IgD-negative memory B cell (primary cell): Measurements from ENCODE around the gene ZNF611. TPM values are rescaled to one million over a fixed set of nuclear protein-coding genes. Genes with fewer than 3 reads are reported as not detected.
A peak's percentile ranks its signal among the peaks of the same experiment; 100 is the strongest.
"Not testable (repeated sequence)": the region's sequence is repeated elsewhere in the genome, so short reads cannot be mapped to it uniquely, and the experiment has no call there.

Experiments
- H3K27ac Mint-ChIP-seq, 3 donors: one replicate each; pipeline ENCODE4 v1.8.0; 2020 to 2022; ENCODE audit warnings: mild to moderate bottlenecking in 3 of 3, mixed read lengths in 3 of 3, moderate library complexity in 1 of 3
- H3K27me3 Mint-ChIP-seq: one replicate; pipeline ENCODE4 v1.8.0; 2021; ENCODE audit warnings: mixed read lengths
- H3K36me3 Mint-ChIP-seq: one replicate; pipeline ENCODE4 v1.8.0; 2020; ENCODE audit warnings: mild to moderate bottlenecking, mixed read lengths
- H3K4me1 Mint-ChIP-seq, 3 donors: one replicate each; pipeline ENCODE4 v1.8.0; 2020 to 2022; ENCODE audit warnings: mixed read lengths in 3 of 3, mild to moderate bottlenecking in 1 of 3
- H3K4me3 Mint-ChIP-seq, 4 donors: one replicate each; pipeline ENCODE4 v1.8.0; 2020 to 2022; ENCODE audit warnings: mild to moderate bottlenecking in 4 of 4, mixed read lengths in 4 of 4, moderate library complexity in 3 of 4
- H3K9me3 Mint-ChIP-seq, 3 donors: one replicate each; pipeline ENCODE4 v1.8.0; 2020 to 2021; ENCODE audit warnings: mixed read lengths in 3 of 3, mild to moderate bottlenecking in 1 of 3
- polyA plus RNA-seq: library from polyadenylated mRNA; unstranded; fragments of 300-500 nt; fragmentation: Illumina TruSeq; gene quantifications from one replicate; pipeline ENCODE4 v1.2.3, GENCODE V29; 2021

Gene ZNF611
- 33.7 TPM for polyA plus RNA-seq

GRCh38 chr19:52734893-52735661 is at the start of gene ZNF611:
Gene ZNF611, minus strand, starts transcription at chr19:52735044. Its CDS starts 19,150 bp downstream, at chr19:52715894.
- H3K27ac Mint-ChIP-seq: peak within 1 kb of the TSS; percentile 84 to 98 (median 88)
- H3K27me3 Mint-ChIP-seq: no peaks in the 10 kb centered on the region
- peaks cover under 1 to 15% (median 11%) of the 10 kb centered on the region in 3 donors for H3K4me1 Mint-ChIP-seq
- H3K9me3 Mint-ChIP-seq: peaks cover 0 to 6% (median 0%) of the 10 kb centered on the region in 3 donors
- peaks cover 4% of the 10 kb centered on the region for H3K36me3 Mint-ChIP-seq
- peak within 1 kb of the TSS; percentile 93 to 98 (median 96) for H3K4me3 Mint-ChIP-seq

GRCh38 chr19:52782864-52783263 is 48.0 kb upstream of the ZNF611 start:
- H3K4me3 Mint-ChIP-seq, H3K27ac Mint-ChIP-seq: not testable (repeated sequence)

GRCh38 chr19:52778811-52779210 is 44.0 kb upstream of the ZNF611 start:
- Mint-ChIP-seq H3K27me3 (no peaks in the 10 kb centered on the region), H3K36me3 (peaks cover 46% of the 10 kb centered on the region), H3K27ac (no peak overlapping the region), H3K4me1 (peaks cover 0 to 3% (median 3%) of the 10 kb centered on the region in 3 donors), H3K4me3 (peak overlapping the region in 3 of 4 donors; percentile 35 to 67 (median 45)), H3K9me3 (peaks cover 0 to 14% (median 3%) of the 10 kb centered on the region in 3 donors)

More at GRCh38 chr19:52782864-52783263, 48.0 kb upstream of the ZNF611 start:
- Mint-ChIP-seq H3K36me3 (peaks cover 26% of the 10 kb centered on the region), H3K4me1 (peaks cover 19 to 24% (median 19%) of the 10 kb centered on the region in 3 donors)
- not testable (repeated sequence) for H3K9me3 Mint-ChIP-seq, H3K27me3 Mint-ChIP-seq

- not testable (repeated sequence) for H3K27ac Mint-ChIP-seq, H3K36me3 Mint-ChIP-seq, H3K27me3 Mint-ChIP-seq, H3K4me3 Mint-ChIP-seq, H3K4me1 Mint-ChIP-seq
- H3K9me3 Mint-ChIP-seq: peaks cover 6 to 15% (median 12%) of the 10 kb centered on the region in 3 donors
These were observed 21.6 kb upstream of the ZNF611 start for GRCh38 chr19:52756447-52756846.

- H3K9me3 Mint-ChIP-seq: peaks cover 0 to 5% (median 4%) of the 10 kb centered on the region in 3 donors
- no peaks in the 10 kb centered on the region for H3K27me3 Mint-ChIP-seq
- H3K36me3 Mint-ChIP-seq: no peaks in the 10 kb centered on the region
- H3K4me3 Mint-ChIP-seq: no peak overlapping the region
- no peaks in the 10 kb centered on the region for H3K4me1 Mint-ChIP-seq
- H3K27ac Mint-ChIP-seq: no peak overlapping the region
These were observed 14.9 kb upstream of the ZNF611 start for GRCh38 chr19:52749780-52750179.

DNA sequence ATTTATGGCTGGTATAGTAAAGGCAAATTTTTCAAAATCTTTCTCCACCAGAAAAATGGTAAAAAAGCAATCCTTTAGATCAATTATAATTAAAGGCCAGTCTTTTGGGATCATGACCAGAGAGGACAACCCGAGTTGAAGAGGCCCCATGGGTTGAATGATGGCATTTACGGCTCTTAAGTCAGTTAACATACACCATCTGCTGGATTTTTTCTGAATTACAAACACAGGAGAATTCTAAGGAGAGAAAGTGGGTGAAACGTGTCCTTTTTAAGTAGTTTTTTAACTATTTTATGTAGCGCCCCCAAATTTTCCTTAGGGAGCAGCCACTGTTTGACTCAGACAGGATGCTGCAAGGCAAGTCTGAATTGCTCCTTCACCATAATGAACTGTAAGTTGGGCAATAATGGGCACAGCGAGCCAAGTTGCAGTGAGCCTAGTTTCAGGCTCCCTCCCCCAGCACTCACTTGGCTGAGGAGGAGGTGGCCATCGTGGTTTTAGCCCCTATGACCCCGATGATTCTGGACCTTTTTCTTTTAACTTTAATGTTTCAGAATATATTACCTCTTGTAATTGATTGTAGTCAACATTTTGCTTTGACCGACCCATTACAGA is 13.6 kb upstream of the ZNF611 start:
- no peak overlapping the region for H3K4me3 Mint-ChIP-seq
- no peaks in the 10 kb centered on the region for H3K36me3 Mint-ChIP-seq
- H3K27me3 Mint-ChIP-seq: no peaks in the 10 kb centered on the region
- no peak overlapping the region for H3K27ac Mint-ChIP-seq
- H3K9me3 Mint-ChIP-seq: peaks cover 0 to 2% (median 0%) of the 10 kb centered on the region in 3 donors
- H3K4me1 Mint-ChIP-seq: no peaks in the 10 kb centered on the region

DNA sequence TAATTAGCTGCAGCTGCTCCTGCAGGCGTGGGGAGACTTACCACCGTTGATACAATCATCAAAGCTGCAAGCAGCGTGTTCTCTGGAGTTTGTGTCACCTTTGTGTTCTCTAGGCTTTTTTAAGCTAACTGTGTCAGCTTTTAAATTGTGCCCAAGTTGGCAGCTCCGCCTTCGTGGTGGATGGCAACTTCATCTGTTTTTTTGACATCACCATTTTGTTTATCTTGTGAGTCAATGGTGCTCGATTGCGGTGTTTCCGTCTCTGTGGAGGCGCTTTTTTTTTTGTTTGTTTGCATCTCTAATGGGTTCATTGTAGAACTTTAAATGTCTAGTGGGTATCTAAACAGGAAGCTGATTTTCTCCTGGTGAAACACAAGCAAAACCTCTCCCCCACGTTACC is 11.1 kb upstream of the ZNF611 start:
- H3K27me3 Mint-ChIP-seq, H3K9me3 Mint-ChIP-seq, H3K36me3 Mint-ChIP-seq, H3K27ac Mint-ChIP-seq, H3K4me1 Mint-ChIP-seq, H3K4me3 Mint-ChIP-seq: not testable (repeated sequence)

- Mint-ChIP-seq H3K27ac (peak overlapping the region in 1 of 3 donors; percentile 77), H3K36me3 (no peaks in the 10 kb centered on the region), H3K9me3 (peaks cover 0 to 4% (median 4%) of the 10 kb centered on the region in 3 donors), H3K4me1 (no peaks in the 10 kb centered on the region), H3K4me3 (no peak overlapping the region), H3K27me3 (no peaks in the 10 kb centered on the region)
These were observed 8.2 kb upstream of the ZNF611 start for GRCh38 chr19:52743091-52743490.

DNA sequence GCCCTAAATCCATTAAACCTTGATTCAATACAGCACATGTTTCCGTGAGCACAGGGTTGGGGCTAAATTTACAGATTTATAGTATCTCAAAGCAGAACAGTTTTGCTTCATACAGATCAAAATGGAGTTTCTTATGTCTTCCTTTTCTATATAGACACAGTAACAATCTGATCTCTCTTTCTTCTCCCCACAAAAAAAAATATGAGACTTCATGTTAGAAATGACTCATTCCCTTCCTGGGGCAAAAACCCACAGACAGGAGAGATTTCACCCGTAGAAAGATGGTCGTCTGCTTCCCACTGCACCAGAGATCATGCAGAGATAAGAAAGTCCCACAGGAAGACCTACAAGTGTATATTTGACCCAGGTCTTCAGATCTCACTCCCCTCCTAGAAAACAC is 7.7 kb upstream of the ZNF611 start:
- Mint-ChIP-seq H3K4me1 (no peaks in the 10 kb centered on the region), H3K27ac (peak overlapping the region in 1 of 3 donors; percentile 54), H3K27me3 (no peaks in the 10 kb centered on the region), H3K36me3 (no peaks in the 10 kb centered on the region), H3K4me3 (peak overlapping the region in 1 of 4 donors; percentile 25), H3K9me3 (peaks cover 0 to 4% (median 4%) of the 10 kb centered on the region in 3 donors)

DNA sequence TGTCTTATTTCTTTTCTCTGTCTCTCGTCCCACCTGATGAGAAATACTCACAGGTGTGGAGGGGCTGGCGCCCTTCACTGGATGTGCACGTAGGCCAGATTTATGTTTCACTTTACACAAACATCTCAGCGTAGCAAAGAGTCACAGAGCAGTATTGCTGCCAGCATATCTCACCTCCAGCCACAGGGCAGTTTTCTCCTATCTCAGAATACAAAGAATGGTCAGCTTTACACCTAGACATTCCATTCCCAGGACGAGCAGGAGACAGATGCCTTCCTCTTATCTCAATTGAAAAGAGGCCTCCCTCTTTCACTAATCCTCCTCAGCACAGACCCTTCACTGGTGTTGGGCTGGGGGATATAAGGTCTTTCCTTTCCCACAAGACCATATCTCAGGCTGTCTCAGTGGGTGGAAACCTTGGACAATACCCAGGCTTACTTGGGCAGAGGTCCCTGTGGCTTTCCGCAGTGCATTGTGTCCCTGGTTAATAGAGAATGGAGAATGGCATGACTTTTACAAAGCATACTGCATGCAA is 7.2 kb upstream of the ZNF611 start:
- Mint-ChIP-seq H3K27me3 (no peaks in the 10 kb centered on the region), H3K4me1 (no peaks in the 10 kb centered on the region), H3K9me3 (peaks cover 0 to 6% (median 4%) of the 10 kb centered on the region in 3 donors), H3K36me3 (no peaks in the 10 kb centered on the region), H3K4me3 (no peak overlapping the region), H3K27ac (no peak overlapping the region)

- H3K27ac Mint-ChIP-seq, H3K4me1 Mint-ChIP-seq, H3K4me3 Mint-ChIP-seq, H3K36me3 Mint-ChIP-seq, H3K9me3 Mint-ChIP-seq, H3K27me3 Mint-ChIP-seq: not testable (repeated sequence)
These were observed 6.5 kb upstream of the ZNF611 start for GRCh38 chr19:52741371-52741770.

DNA sequence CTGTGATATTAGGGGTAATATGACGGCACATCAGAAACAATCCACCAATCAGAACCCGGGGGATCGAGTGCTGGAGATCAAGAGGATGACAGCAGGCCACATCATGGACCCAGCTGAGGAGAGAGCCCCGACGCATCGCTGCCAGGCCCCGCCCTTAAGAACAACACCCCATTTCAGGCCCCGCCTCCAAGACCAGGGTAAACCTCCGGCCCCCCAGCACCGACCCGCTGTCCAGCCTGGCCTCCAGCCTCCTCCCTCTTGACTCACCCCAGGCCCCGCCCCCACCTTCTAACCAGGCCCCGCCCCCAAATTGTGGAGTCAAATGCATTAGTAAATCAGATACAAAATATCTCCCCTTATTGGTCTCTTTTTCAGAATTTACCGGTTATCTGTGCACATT is 4.7 kb upstream of the ZNF611 start:
- peaks cover 0 to 1% (median 1%) of the 10 kb centered on the region in 3 donors for H3K4me1 Mint-ChIP-seq
- H3K36me3 Mint-ChIP-seq: no peaks in the 10 kb centered on the region
- H3K27me3 Mint-ChIP-seq: no peaks in the 10 kb centered on the region
- H3K27ac Mint-ChIP-seq: peak overlapping the region in 2 of 3 donors; percentile 6 to 33
- no peak overlapping the region for H3K4me3 Mint-ChIP-seq
- H3K9me3 Mint-ChIP-seq: peaks cover 0 to 6% (median 4%) of the 10 kb centered on the region in 3 donors

DNA sequence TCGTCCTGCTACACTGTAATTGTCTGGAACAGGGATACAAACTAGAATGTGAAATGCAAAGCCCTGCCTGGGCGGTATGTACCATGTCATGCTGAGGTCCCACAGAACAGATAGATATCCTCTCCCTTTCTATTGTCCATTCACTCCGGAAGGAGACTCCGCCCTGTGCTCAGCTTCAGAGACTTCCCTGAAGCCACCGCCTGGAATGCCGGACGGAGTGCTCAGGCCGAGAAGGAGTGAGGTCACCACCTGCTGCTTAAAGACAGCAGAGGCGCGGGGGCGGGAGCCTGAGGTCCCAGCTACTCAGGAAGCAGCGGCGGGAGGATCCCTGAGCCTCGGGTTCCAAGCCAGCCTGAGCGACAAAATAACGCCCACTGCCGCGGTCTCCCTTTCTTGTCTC is 890 bp upstream of the ZNF611 start:
- Mint-ChIP-seq H3K9me3 (peaks cover 0 to 6% (median 2%) of the 10 kb centered on the region in 3 donors), H3K4me3 (peak overlapping the region; percentile 54 to 98 (median 96)), H3K27ac (peak overlapping the region in 1 of 3 donors; percentile 98)

DNA sequence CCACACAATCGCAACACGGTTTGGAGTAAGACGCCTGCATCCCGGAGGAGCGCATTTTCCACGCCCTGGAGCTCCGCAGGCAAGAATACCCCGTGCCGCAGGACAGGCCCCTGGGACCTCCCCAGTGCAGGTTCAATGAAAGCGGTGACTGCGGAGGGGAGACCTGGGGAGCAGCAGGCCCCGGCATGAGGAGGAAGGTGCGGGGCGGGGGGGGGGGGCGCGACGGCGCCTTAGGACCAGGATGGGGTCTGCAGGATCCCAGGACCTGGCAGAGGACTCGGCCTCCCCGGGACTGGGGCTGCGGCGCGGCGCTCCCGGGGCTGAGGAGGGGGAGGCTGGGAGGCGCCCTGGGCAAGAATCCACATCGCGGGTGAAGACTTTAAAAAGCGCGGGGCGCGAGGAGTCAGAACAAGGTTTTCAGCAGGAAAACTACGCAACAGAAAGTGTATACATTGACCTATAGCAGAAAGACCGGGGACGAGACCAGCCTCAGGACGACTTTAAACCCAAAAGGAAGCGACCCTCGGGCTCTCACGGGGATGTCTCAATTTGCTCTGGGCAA is 432 bp downstream of the ZNF611 start:
- peak overlapping the region; percentile 84 to 98 (median 88) for H3K27ac Mint-ChIP-seq
- no peaks in the 10 kb centered on the region for H3K27me3 Mint-ChIP-seq
- peaks cover 6 to 19% (median 14%) of the 10 kb centered on the region in 3 donors for H3K4me1 Mint-ChIP-seq
- H3K9me3 Mint-ChIP-seq: peaks cover 0 to 6% (median 0%) of the 10 kb centered on the region in 3 donors
- H3K4me3 Mint-ChIP-seq: peak overlapping the region; percentile 93 to 98 (median 96)
- H3K36me3 Mint-ChIP-seq: peaks cover 6% of the 10 kb centered on the region

More for the DNA sequence above, 890 bp upstream of the ZNF611 start:
- Mint-ChIP-seq H3K4me1 (peaks cover 0 to 15% (median 11%) of the 10 kb centered on the region in 3 donors), H3K27me3 (no peaks in the 10 kb centered on the region), H3K36me3 (peaks cover 4% of the 10 kb centered on the region)

- H3K4me3 Mint-ChIP-seq, H3K27me3 Mint-ChIP-seq, H3K9me3 Mint-ChIP-seq, H3K27ac Mint-ChIP-seq, H3K4me1 Mint-ChIP-seq: not testable (repeated sequence)
- peaks cover 37% of the 10 kb centered on the region for H3K36me3 Mint-ChIP-seq
These were observed 8.8 kb downstream of the ZNF611 start for GRCh38 chr19:52726051-52726450.
